HG03039 (cell line): ENCODE results near the gene DNAH17.

Experiments
- ATAC-seq: cut with Tn5 transposase; IDR thresholded peaks from one replicate; pipeline ENCODE4 v1.9.1; 2021; ENCODE audit warnings: mild to moderate bottlenecking, moderate library complexity; ENCODE audit not compliant: unreplicated experiment

DNAH17 gene

GRCh38 chr17:78399693-78400144, 177.5 kb downstream of the DNAH17 start:
- no peak for ATAC-seq

DNA sequence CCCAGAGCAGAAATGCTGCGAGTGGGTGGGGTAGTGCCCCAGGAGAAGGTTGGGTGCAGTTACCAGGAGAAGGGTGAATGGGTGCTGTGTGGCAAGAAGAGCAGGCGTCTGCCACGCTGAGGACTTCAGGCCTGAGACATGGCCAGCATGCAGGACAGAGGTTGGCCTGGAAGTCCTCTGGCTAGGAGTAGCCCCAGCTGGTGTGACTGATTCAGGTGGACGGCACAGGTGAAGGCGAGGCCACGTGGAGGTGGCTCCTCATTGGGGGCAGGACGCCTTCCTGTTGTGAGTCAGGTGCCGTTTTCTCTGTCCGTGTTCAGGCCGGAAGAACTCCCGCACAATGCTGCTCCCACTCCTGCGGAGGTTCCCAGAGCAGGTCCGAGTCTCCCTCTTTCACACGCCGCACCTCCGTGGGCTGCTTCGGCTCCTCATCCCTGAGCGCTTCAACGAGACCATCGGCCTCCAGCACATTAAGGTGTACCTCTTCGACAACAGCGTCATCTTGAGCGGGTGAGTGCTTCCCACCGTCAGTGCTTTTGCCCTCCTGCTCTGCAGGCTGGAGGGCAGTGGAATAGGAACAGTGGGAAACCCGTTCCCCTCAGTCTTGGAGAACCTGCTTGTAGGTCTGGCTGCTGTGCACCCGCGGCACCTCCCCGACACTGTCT, 178.0 kb downstream of the DNAH17 start:
- no peak for ATAC-seq

- ATAC-seq: no peak
These were observed 178.8 kb downstream of the DNAH17 start for GRCh38 chr17:78398390-78398789.

GRCh38 chr17:78397681-78398101, 179.5 kb downstream of the DNAH17 start:
- no peak for ATAC-seq

- no peak for ATAC-seq
These were observed 180.5 kb downstream of the DNAH17 start for GRCh38 chr17:78396441-78397337.

- no peak for ATAC-seq
These were observed 182.0 kb downstream of the DNAH17 start for GRCh38 chr17:78395155-78395554.

DNA sequence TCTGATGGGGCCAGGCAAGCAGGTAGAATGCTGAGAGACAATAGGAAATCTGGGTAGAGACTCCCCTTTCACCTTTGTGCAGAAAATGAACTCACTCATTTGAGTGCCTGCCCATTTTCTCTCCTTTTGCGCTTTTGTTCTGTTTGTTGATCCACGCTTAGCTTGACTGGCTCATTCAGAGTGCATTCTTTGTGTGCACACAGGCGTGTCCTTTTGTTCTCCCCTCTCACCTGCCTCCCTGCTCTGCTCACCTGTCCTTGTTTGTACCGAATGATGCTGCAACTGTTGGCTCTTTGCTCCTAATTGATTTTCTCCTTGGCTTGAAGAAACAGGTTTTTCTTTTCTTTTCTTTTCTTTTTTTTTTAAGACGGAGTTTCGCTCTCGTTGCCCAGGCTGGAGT, 183.0 kb downstream of the DNAH17 start:
- no peak for ATAC-seq

GRCh38 chr17:78393575-78393974, 183.6 kb downstream of the DNAH17 start:
- ATAC-seq: no peak

GRCh38 chr17:78392295-78392694, 184.9 kb downstream of the DNAH17 start:
- no peak for ATAC-seq

DNA sequence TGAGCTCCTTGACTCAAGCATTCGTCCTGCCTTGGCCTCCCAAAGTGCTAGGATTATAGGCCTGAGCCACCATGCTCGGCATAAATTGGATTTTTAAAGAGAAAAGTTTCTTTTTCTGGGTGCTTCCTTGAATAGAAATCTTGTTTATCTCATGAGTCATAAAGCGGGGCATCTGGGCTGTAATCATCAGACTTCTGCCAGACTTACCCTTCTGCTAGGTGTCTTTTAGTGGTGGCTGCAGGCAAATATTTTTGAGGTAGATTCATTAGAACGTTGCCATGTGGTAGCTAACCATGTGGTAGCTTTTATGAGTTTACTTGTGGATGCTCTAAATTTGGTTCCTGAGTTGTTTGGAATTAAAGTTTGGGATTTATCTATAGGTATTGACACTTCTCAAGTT, 185.4 kb downstream of the DNAH17 start:
- no peak for ATAC-seq

GRCh38 chr17:78391051-78391431, 186.2 kb downstream of the DNAH17 start:
- no peak for ATAC-seq

GRCh38 chr17:78390241-78391050, 186.8 kb downstream of the DNAH17 start:
- no peak for ATAC-seq

- no peak for ATAC-seq
These were observed 188.9 kb downstream of the DNAH17 start for GRCh38 chr17:78387977-78388941.

GRCh38 chr17:78384479-78385175, 192.6 kb downstream of the DNAH17 start:
- no peak for ATAC-seq

DNA sequence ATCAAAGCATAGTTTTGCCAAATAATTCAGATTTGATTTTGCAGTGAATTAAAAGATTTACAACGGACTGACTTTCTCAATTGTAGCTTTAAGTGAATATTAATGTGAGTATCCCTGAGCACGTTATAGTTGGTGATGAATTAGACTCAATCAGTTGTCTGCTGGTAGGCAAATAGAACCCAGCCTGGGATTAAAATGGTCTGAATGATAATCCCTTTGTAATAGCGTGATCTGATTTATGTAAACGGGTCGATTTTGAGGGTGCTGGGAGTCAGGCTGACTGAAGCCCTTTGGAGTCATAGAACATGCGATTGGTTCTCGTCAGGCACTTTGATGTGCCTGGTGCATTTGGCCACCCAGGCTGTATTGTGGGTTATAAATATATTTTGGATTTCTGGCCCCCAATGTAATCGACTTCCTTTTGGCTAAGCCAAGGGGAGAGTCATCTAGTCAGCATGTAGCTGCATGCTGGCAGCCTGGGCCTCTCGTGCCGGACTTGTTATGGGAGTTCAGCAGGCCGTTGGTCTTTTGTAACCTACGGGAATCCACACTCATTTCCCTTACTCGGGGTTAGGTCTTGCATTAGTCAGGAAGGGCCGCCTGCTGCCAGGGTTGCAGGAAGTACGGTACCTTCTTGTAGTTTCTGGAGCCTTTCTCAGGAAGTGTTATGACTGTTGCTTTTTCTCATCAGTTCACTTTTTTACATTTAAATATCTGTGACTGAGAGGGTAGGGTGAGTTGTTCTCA, 193.3 kb downstream of the DNAH17 start:
- no peak for ATAC-seq

DNA sequence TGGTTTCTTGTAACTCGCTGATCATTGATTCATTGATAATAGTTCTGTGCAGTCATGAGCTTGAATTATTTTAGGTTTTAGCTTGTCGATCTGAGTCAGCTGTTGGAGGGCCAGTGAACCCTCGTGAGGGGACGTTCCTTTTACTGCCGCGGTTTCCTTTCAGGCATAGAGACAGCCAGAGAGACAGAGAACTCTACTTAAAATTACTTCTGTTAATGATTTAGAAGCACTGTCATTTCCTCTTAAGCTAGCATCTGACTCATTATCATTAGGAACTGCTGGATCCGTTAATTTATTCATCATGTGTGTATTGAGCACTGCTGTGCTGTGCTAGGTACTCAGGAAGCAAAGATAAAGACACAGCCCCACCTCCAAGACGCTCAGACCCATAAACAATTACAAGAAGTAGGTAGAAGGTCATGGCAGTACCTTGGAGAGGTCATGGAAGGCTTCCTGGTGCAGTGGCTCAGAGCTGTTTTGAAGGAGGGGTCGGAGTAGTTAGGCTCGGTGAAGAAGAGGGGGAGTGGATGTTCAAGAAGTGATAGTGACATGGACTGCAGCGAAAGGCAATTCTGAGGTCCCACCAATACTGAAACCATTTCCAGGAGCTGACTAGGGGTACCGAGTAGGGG, 195.5 kb downstream of the DNAH17 start:
- no peak for ATAC-seq

DNA sequence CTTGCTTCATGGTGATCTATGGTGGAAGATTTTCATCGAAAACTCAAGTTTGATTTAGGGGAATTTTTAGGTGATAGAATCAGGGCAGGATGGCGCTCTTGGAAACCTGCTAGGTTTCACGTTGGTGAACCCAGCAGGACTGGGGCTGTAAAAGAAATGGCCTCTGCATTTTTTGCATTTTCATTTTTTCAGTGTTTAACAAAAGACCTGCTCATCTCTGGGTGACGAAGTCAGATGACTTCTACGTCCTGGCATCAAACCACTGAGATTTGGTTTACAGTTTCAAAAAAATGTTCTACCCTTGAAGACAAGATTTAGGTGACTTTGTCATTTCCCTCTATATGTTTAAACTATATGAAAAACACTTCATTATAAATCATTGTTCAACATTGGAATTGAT, 196.8 kb downstream of the DNAH17 start:
- ATAC-seq: no peak

- ATAC-seq: no peak
These were observed 198.1 kb downstream of the DNAH17 start for GRCh38 chr17:78379131-78379491.
